SK-N-SH (cell line): ENCODE results near the gene GSS. TPM values are rescaled to one million over a fixed set of nuclear protein-coding genes. Genes with fewer than 3 reads are reported as not detected.

Experiments
- CTCF ChIA-PET: fragments of 300-600, 350-600 bp; formaldehyde crosslinking; extraction: SDS; loops from one replicate; lab custom pipeline; 2021; lab: Yijun Ruan, JAX
- POLR2A ChIA-PET: fragments of 350-600 bp; sonication (Branson Sonifier 250); formaldehyde crosslinking; extraction: SDS; loops from one replicate; lab custom pipeline; 2020; ENCODE audit warnings: antibody characterized with exemption, inconsistent platforms; lab: Yijun Ruan, JAX
- DNase-seq: peaks from one replicate; pipeline ENCODE4 v3.0.0; 2012
- H2AFZ ChIP-seq: fragments of 200-600 bp; sonication (generic); 2 replicates; pipeline ENCODE4 v1.8.1; 2016; ENCODE audit warnings: antibody characterized with exemption, mild to moderate bottlenecking, low read depth
- H3F3A ChIP-seq: fragments of 200-600 bp; sonication (generic); replicated peaks from 2 replicates; pipeline ENCODE3; 2016; ENCODE audit warnings: antibody characterized with exemption, mild to moderate bottlenecking; ENCODE audit not compliant: insufficient read depth
- H3K27ac ChIP-seq, 2 experiments: fragments of 200-500 bp in 1 of 2; fragments of 200-600 bp in 1 of 2; sonication (Bioruptor generic) in 1 of 2; sonication (generic), shearing (Covaris generic) in 1 of 2; 2 replicates each; pipeline versions ENCODE4 v1.5.1 to v1.6.1; 2014 to 2016; ENCODE audit warnings: low read depth in 2 of 2, inconsistent platforms in 1 of 2, low read length in 1 of 2, mild to moderate bottlenecking in 1 of 2, mixed read lengths in 1 of 2
- H3K27me3 ChIP-seq: fragments of 200-600 bp; sonication (generic), shearing (Covaris generic); 2 replicates; pipeline ENCODE4 v1.6.1; 2016; ENCODE audit warnings: mixed run types; ENCODE audit not compliant: insufficient read depth
- H3K36me3 ChIP-seq, 2 experiments: fragments of 200-500 bp in 1 of 2; fragments of 200-600 bp in 1 of 2; sonication (Bioruptor generic) in 1 of 2; sonication (generic) in 1 of 2; replicated peaks in 1 of 2; 2 replicates each; pipeline versions ENCODE3 to v1.5.1; 2014 to 2016; ENCODE audit warnings: low read length in 1 of 2, mild to moderate bottlenecking in 1 of 2; ENCODE audit not compliant: insufficient read depth in 2 of 2, control insufficient read depth in 1 of 2
- H3K4me1 ChIP-seq, 2 experiments: fragments of 200-500 bp in 1 of 2; fragments of 200-600 bp in 1 of 2; sonication (Bioruptor generic) in 1 of 2; sonication (generic), shearing (Covaris generic) in 1 of 2; 2 replicates each; pipeline versions ENCODE4 v1.5.1 to v1.6.1; 2014 to 2016; ENCODE audit warnings: low read depth in 1 of 2, low read length in 1 of 2, mixed run types in 1 of 2; ENCODE audit not compliant: insufficient read depth in 2 of 2, control insufficient read depth in 1 of 2
- H3K4me2 ChIP-seq: fragments of 200-600 bp; sonication (generic), shearing (Covaris generic); 2 replicates; pipeline ENCODE4 v1.6.1; 2017; ENCODE audit warnings: mixed run types
- H3K4me3 ChIP-seq, 2 experiments: fragments of 200-500 bp in 1 of 2; fragments of 200-600 bp in 1 of 2; sonication (Bioruptor generic) in 1 of 2; sonication (generic), shearing (Covaris generic) in 1 of 2; 2 replicates each; pipeline versions ENCODE4 v1.5.1 to v1.8.1; 2014 to 2016; ENCODE audit warnings: low read depth in 2 of 2, inconsistent platforms in 1 of 2, low read length in 1 of 2, mild to moderate bottlenecking in 1 of 2, mixed read lengths in 1 of 2, moderate library complexity in 1 of 2
- H3K79me2 ChIP-seq: fragments of 200-600 bp; sonication (generic); 2 replicates; pipeline ENCODE4 v1.8.1; 2017; ENCODE audit warnings: mild to moderate bottlenecking; ENCODE audit not compliant: insufficient read depth
- H3K9ac ChIP-seq: fragments of 200-600 bp; sonication (generic); 2 replicates; pipeline ENCODE4 v1.6.1; 2017; ENCODE audit warnings: mixed run types
- H3K9me2 ChIP-seq: fragments of 200-600 bp; sonication (generic); 2 replicates; pipeline ENCODE4 v1.6.1; 2017; ENCODE audit warnings: mixed run types
- H3K9me3 ChIP-seq: fragments of 200-600 bp; sonication (generic); 2 replicates; pipeline ENCODE4 v1.6.1; 2017; ENCODE audit warnings: mixed run types, mild to moderate bottlenecking, moderate library complexity
- H4K20me1 ChIP-seq: fragments of 200-600 bp; sonication (generic); 2 replicates; pipeline ENCODE4 v1.6.1; 2017; ENCODE audit warnings: mild to moderate bottlenecking, mixed run types; ENCODE audit not compliant: insufficient read depth
- CHD2 ChIP-seq: fragments of 150-350 bp; IDR thresholded peaks from 2 replicates; pipeline ENCODE4 v1.6.1; 2018; ENCODE audit warnings: low read length; ENCODE audit not compliant: partially characterized antibody
- CTCF ChIP-seq: fragments of 200-600 bp; sonication (generic); IDR thresholded peaks from 2 replicates; pipeline ENCODE4 v1.6.1; 2017; ENCODE audit warnings: antibody characterized with exemption, mild to moderate bottlenecking, moderate library complexity
- EP300 ChIP-seq, 2 experiments: IDR thresholded peaks; 2 replicates each; pipeline versions ENCODE4 v1.4.0 to v1.6.1; 2012; ENCODE audit warnings: borderline replicate concordance in 1 of 2, low read depth in 1 of 2, low read length in 1 of 2
- FOSL2 ChIP-seq: IDR thresholded peaks from 2 replicates; pipeline ENCODE4 v1.4.0; 2012; ENCODE audit warnings: low read depth, mild to moderate bottlenecking, moderate library complexity, borderline replicate concordance
- FOXJ3 ChIP-seq: sonication (generic); formaldehyde crosslinking; IDR thresholded peaks from 2 replicates; pipeline ENCODE4 v1.5.1; 2020; ENCODE audit warnings: mild to moderate bottlenecking, missing genetic modification reagents
- GABPA ChIP-seq: IDR thresholded peaks from 2 replicates; pipeline ENCODE4 v1.4.0; 2012; ENCODE audit warnings: low read depth, mild to moderate bottlenecking
- MXI1 ChIP-seq: IDR thresholded peaks from 2 replicates; pipeline ENCODE4 v1.6.1; 2012; ENCODE audit warnings: mild to moderate bottlenecking, low read depth, low read length, improper control_type of control experiment
- RAD21 ChIP-seq: IDR thresholded peaks from 2 replicates; pipeline ENCODE4 v1.6.1; 2012; ENCODE audit warnings: mild to moderate bottlenecking, low read length
- RCOR1 ChIP-seq: fragments of 150-350 bp; IDR thresholded peaks from 2 replicates; pipeline ENCODE4 v1.6.1; 2017; ENCODE audit warnings: antibody characterized with exemption, low read length
- REST ChIP-seq: IDR thresholded peaks from 2 replicates; pipeline ENCODE4 v1.6.1; 2012; ENCODE audit warnings: mild to moderate bottlenecking, low read depth, low read length, moderate library complexity
- RFX5 ChIP-seq: IDR thresholded peaks from 2 replicates; pipeline ENCODE4 v1.6.1; 2012; ENCODE audit warnings: mild to moderate bottlenecking, improper control_type of control experiment, low read length
- RXRA ChIP-seq: IDR thresholded peaks from 2 replicates; pipeline ENCODE4 v1.4.0; 2012; ENCODE audit warnings: low read depth, mild to moderate bottlenecking, borderline replicate concordance
- TCF12 ChIP-seq: IDR thresholded peaks from 2 replicates; pipeline ENCODE4 v1.4.0; 2012
- WGBS: methylation state at CpG from one replicate; pipeline ENCODE4 v1.1.6; 2017; ENCODE audit warnings: low lambda C conversion rate; 5-methylcytosine and 5-hydroxymethylcytosine counted together
- polyA plus RNA-seq, 3 experiments: library from polyadenylated mRNA; depleted of rRNA; stranded (reverse); fragments of >200 nt; gene quantifications; 2 replicates each; pipeline ENCODE4 v1.2.3, GENCODE V29; 2012

GSS gene
- polyA plus RNA-seq, 1 of the 3 experiments (the other 2 are of a cell fraction), result 95.6 TPM

- TF ChIP-seq CTCF (peak; percentile 61), RCOR1 (no peak; the same call in 1 of the 2 replicates), CHD2 (peak; percentile 90), FOSL2 (0 out of 2 replicates have a peak, but pooled peaks have one; percentile 5), RXRA (no peak), REST (peak; percentile 77), EP300 (IDR thresholded peaks at IDR 0.05; ENCODE audit: borderline replicate concordance in 1 of 2, low read depth in 1 of 2, low read length in 1 of 2) (no peak), FOXJ3 (CRISPR knock-in tag) (peak; percentile 16; the same call in 1 of the 2 replicates), GABPA (no peak)
These were observed at the start of gene GSS, which contains the start of gene MYH7B (continued) for GRCh38 chr20:34955231-34956040.

- Histone ChIP-seq H3K9me3 (no peaks in the 10 kb centered on the region), H3K27me3 (no peaks in the 10 kb centered on the region), H3K4me1 (no peaks in the 10 kb centered on the region; a peak in 1 of 4 replicates), H3K27ac (no peak overlapping the region)
- 92% methylated on average over 20 of the region's 20 CpGs for WGBS
- ChIA-PET CTCF (interaction anchor here (0.7 to 1.1 kb wide), 3 partner anchors 11 to 204 kb away, joined by 3 read pairs; no protein-coding TSS in a partner anchor), POLR2A (no interaction called here)
- TF ChIP-seq RAD21 (no peak), CTCF (no peak), TCF12 (no peak), RFX5 (no peak), REST (no peak), MXI1 (no peak), GABPA (no peak), RXRA (no peak), CHD2 (no peak)
- TF ChIP-seq, all 33 proteins: peak for 0
- peaks cover 46 to 98% of the 10 kb centered on the region in 2 experiments for H3K36me3 ChIP-seq
- H3K9me2 ChIP-seq, result no peaks in the 10 kb centered on the region
- H3K79me2 ChIP-seq, result no peaks in the 10 kb centered on the region
- H3K4me2 ChIP-seq, result no peak overlapping the region
- H2AFZ ChIP-seq, result no peak overlapping the region
- no peak for DNase-seq
- H4K20me1 ChIP-seq, result no peaks in the 10 kb centered on the region
- no peak overlapping the region for H3K9ac ChIP-seq
- H3K4me3 ChIP-seq, result no peak overlapping the region
- H3F3A ChIP-seq, result no peaks in the 10 kb centered on the region
These were observed 49.3 kb upstream of the GSS start for GRCh38 chr20:35004749-35005462.
